Measurements from ENCODE around the gene EME1. TPM values are rescaled to one million over a fixed set of nuclear protein-coding genes. Genes with fewer than 3 reads are reported as not detected.
A peak's percentile ranks its signal among the peaks of the same experiment; 100 is the strongest.
"Not testable (repeated sequence)": the region's sequence is repeated elsewhere in the genome, so short reads cannot be mapped to it uniquely, and the experiment has no call there.

Gene EME1
- total and polyA plus RNA-seq, 2 experiments from 2014 or later = 5.2 to 13.4 TPM

DNA sequence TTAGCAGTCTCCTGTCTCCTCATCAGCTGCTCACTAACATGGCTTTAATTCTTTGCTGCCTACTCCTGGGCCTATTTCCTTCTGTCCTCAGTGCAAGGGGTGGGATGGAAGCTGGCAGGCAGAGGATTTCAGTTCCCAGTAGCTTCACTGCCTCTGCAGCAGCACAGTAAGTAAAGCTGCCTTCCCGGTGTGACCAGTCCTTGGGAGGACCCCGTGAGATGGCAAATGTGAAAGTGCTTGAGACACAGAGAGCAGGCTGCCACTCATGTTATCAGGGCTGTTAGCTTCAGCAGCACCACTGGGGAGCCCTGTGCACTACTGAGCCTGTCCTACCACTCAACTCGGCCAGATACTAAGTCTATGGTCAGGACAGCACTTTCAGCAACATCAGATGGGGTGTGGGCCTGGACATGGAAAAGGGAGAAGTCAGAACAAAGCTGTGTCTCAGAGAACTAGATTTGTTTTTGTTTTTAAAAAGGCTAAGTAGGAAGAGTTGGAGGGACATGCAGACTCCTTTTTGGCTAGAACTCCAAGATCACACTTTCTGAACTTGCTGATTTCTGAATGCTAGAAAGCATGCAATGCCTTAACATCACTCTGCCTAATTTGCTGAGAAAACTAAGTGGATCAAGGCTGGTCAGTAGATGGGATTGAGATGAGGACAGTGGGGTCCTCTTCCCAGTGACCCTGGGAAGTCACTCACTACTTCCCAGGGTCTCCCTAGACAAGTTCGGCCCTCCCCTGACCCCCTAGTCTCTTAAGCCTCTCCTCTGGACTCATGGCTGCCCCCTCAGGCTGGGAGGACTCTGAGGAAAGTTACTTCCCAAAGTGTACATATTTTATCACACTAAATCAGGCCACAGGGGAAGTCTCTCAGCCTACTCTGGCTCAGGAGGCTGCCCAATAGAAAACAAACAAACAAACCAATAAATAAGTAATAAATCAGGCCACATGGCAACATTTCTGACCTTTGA, 54.1 kb downstream of the EME1 start:
- no peaks in the 10 kb centered on the region for H3K27me3 ChIP-seq
- peak; percentile 33 to 76 for DNase-seq (ENCODE audit: low read depth in 1 of 2, low spot score in 1 of 2)
- H3K4me3 ChIP-seq = peak overlapping the region; percentile 56
- peak; percentile 22 for TF ChIP-seq CTCF (IDR thresholded peaks at IDR 0.05; ENCODE audit: low read depth, low read length)
- no peaks in the 10 kb centered on the region for H3K9me3 ChIP-seq (ENCODE audit: low read depth)
- H3K4me1 ChIP-seq (ENCODE audit: low read depth) = peaks cover 34% of the 10 kb centered on the region
- peak overlapping the region; percentile 68 for H3K27ac ChIP-seq
- no peaks in the 10 kb centered on the region for H3K36me3 ChIP-seq

GRCh38 chr17:50428126-50428525, 55.1 kb downstream of the EME1 start:
- not testable (repeated sequence) for DNase-seq (ENCODE audit: low read depth in 1 of 2, low spot score in 1 of 2); H3K27me3 ChIP-seq; H3K36me3 ChIP-seq; H3K9me3 ChIP-seq (ENCODE audit: low read depth)
- H3K4me1 ChIP-seq (ENCODE audit: low read depth) = peaks cover 34% of the 10 kb centered on the region
- H3K27ac ChIP-seq = peak overlapping the region; percentile 68
- H3K4me3 ChIP-seq = peak overlapping the region; percentile 56

DNA sequence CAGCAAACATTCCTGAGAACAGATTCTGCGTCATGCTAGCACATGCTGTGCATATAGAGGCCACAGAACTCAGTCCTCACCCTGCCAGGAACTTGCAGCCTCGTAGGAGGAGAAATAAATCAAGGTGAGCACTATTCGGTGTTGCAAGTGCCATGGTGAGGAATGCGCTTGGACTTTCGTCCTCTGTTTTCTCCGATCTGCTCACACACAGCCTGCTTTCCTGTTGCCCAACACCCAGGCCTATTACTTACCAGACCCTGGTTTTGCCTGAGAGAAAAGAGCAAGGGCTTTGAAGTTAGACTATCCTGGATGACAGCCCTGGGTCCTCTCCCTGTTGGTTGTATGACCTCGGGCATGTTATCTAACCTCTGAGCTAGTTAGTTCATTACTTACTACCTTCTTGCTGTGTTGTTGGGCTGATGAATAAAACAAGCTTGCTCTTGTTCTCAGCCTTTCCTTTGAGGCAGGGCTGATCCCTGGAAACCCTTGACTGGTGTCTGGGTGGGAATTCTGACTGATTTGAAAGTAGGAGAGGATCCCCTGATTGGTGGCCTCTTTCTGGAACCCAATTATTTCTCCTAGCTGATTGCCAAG, 55.9 kb downstream of the EME1 start:
- no peak for TF ChIP-seq CTCF (IDR thresholded peaks at IDR 0.05; ENCODE audit: low read depth, low read length)
- DNase-seq (ENCODE audit: low read depth in 1 of 2, low spot score in 1 of 2) = no peak
- H3K4me1 ChIP-seq (ENCODE audit: low read depth) = peaks cover 34% of the 10 kb centered on the region

DNA sequence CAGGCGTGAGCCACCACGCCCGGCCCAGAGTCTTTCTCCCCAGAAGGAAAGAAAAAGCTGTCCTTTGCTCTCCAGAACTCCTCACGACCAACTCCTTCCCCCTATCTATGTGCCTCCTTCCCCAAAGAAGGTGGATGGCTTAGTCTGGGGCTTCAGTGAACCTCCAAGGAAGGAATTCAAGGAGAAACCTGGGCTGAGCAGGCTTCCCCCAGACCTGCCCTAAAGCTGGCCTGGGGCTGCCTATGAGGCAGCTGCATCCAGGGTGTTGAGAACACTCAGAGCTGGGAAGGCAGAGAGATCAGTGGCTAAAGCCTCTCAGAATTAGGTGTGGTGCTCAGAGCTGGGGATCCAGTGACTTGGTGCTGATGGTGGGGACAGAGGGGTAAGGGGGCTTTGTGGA, 56.8 kb downstream of the EME1 start:
- H3K9me3 ChIP-seq (ENCODE audit: low read depth) = no peaks in the 10 kb centered on the region
- H3K4me3 ChIP-seq = no peak overlapping the region
- H3K27me3 ChIP-seq = no peaks in the 10 kb centered on the region
- H3K36me3 ChIP-seq = no peaks in the 10 kb centered on the region
- DNase-seq (ENCODE audit: low read depth in 1 of 2, low spot score in 1 of 2) = no peak
- no peak overlapping the region for H3K27ac ChIP-seq
- peaks cover 30% of the 10 kb centered on the region for H3K4me1 ChIP-seq (ENCODE audit: low read depth)
- TF ChIP-seq CTCF (IDR thresholded peaks at IDR 0.05; ENCODE audit: low read depth, low read length) = no peak

More for the DNA sequence above, 55.9 kb downstream of the EME1 start:
- Histone ChIP-seq H3K27me3 (no peaks in the 10 kb centered on the region), H3K9me3 (ENCODE audit: low read depth) (no peaks in the 10 kb centered on the region), H3K36me3 (no peaks in the 10 kb centered on the region), H3K27ac (peak overlapping the region; percentile 68), H3K4me3 (no peak overlapping the region)

Other genes starting within 250 kb of the EME1 start
- gene SAMD14, start 243.1 kb upstream of the EME1 start, total RNA-seq = 1.2 and 2.8 TPM in 2 replicates
- gene SAMD14, start 243.1 kb upstream of the EME1 start, polyA plus RNA-seq = 2.0 and 2.5 TPM in 2 replicates
- gene PPP1R9B, start 222.6 kb upstream of the EME1 start, total RNA-seq = 45.6 and 59.4 TPM in 2 replicates
- 6.0 and 6.2 TPM in 2 replicates for gene PPP1R9B, start 222.6 kb upstream of the EME1 start, polyA plus RNA-seq
- 57.5 and 63.3 TPM in 2 replicates for gene SGCA, start 207.2 kb upstream of the EME1 start, total RNA-seq
- gene SGCA, start 207.2 kb upstream of the EME1 start, polyA plus RNA-seq = 69.9 and 90.6 TPM in 2 replicates
- 80.6 and 127 TPM in 2 replicates for gene COL1A1, start 171.6 kb upstream of the EME1 start, total RNA-seq
- 212 and 261 TPM in 2 replicates for gene COL1A1, start 171.6 kb upstream of the EME1 start, polyA plus RNA-seq
- gene TMEM92, start 98.8 kb upstream of the EME1 start, total RNA-seq = 14.2 and 30.0 TPM in 2 replicates
- 17.3 and 22.6 TPM in 2 replicates for gene TMEM92, start 98.8 kb upstream of the EME1 start, polyA plus RNA-seq
- gene XYLT2, start 27.1 kb upstream of the EME1 start, total RNA-seq = 62.2 and 80.0 TPM in 2 replicates
- gene XYLT2, start 27.1 kb upstream of the EME1 start, polyA plus RNA-seq = 48.8 and 60.9 TPM in 2 replicates
- 62.4 and 107 TPM in 2 replicates for gene MRPL27, start within 50 bp of the EME1 start, total RNA-seq
- 142 and 158 TPM in 2 replicates for gene MRPL27, start within 50 bp of the EME1 start, polyA plus RNA-seq
- 60.3 and 66.7 TPM in 2 replicates for gene LRRC59, start 24.3 kb downstream of the EME1 start, total RNA-seq
- 47.0 and 58.9 TPM in 2 replicates for gene LRRC59, start 24.3 kb downstream of the EME1 start, polyA plus RNA-seq
- 116 and 177 TPM in 2 replicates for gene ACSF2, start 53.0 kb downstream of the EME1 start, total RNA-seq
- gene ACSF2, start 53.0 kb downstream of the EME1 start, polyA plus RNA-seq = 73.3 and 96.6 TPM in 2 replicates
- 0.11 TPM in 1 of 2 replicates, not detected in the other for gene CHAD, start 95.7 kb downstream of the EME1 start, total RNA-seq
- gene CHAD, start 95.7 kb downstream of the EME1 start, polyA plus RNA-seq = 2.5 and 3.9 TPM in 2 replicates
- gene RSAD1, start 105.6 kb downstream of the EME1 start, total RNA-seq = 24.1 and 35.8 TPM in 2 replicates
- gene RSAD1, start 105.6 kb downstream of the EME1 start, polyA plus RNA-seq = 39.7 and 55.4 TPM in 2 replicates
- 1.2 and 3.2 TPM in 2 replicates for gene MYCBPAP, start 135.2 kb downstream of the EME1 start, total RNA-seq
- 1.2 and 2.5 TPM in 2 replicates for gene MYCBPAP, start 135.2 kb downstream of the EME1 start, polyA plus RNA-seq
- 2.0 and 3.1 TPM in 2 replicates for gene EPN3, start 159.5 kb downstream of the EME1 start, total RNA-seq
- 1.9 and 3.5 TPM in 2 replicates for gene EPN3, start 159.5 kb downstream of the EME1 start, polyA plus RNA-seq
- gene SPATA20, start 173.9 kb downstream of the EME1 start, total RNA-seq = 194 and 216 TPM in 2 replicates
- 103 and 162 TPM in 2 replicates for gene SPATA20, start 173.9 kb downstream of the EME1 start, polyA plus RNA-seq
- 29.7 and 46.1 TPM in 2 replicates for gene CACNA1G, start 187.5 kb downstream of the EME1 start, total RNA-seq
- gene CACNA1G, start 187.5 kb downstream of the EME1 start, polyA plus RNA-seq = 19.0 and 22.8 TPM in 2 replicates